WTC11 (cell line): Measurements from ENCODE around the gene NOXO1.

Experiments
- ETV6 ChIP-seq: sonication (generic); formaldehyde crosslinking; IDR thresholded peaks from 2 replicates; pipeline ENCODE4 v1.8.1; 2022; ENCODE audit warnings: mild to moderate bottlenecking, missing genetic modification reagents
- SMAD4 ChIP-seq: sonication (generic); formaldehyde crosslinking; IDR thresholded peaks from 2 replicates; pipeline ENCODE4 v1.8.0; 2022; ENCODE audit warnings: mild to moderate bottlenecking, missing genetic modification reagents
- TEAD1 ChIP-seq: sonication (generic); formaldehyde crosslinking; IDR thresholded peaks from 2 replicates; pipeline ENCODE4 v1.8.0; 2022; ENCODE audit warnings: mild to moderate bottlenecking, missing genetic modification reagents

GRCh38 chr16:1965396-1966001, 15.8 kb downstream of the NOXO1 start:
- TF ChIP-seq TEAD1 (CRISPR knock-in tag), result no peak
- TF ChIP-seq SMAD4 (CRISPR knock-in tag), result no peak
- TF ChIP-seq ETV6 (CRISPR knock-in tag), result no peak
